ENCODE measurements around the gene EIF4G2. TPM values are rescaled to one million over a fixed set of nuclear protein-coding genes. Genes with fewer than 3 reads are reported as not detected.

Gene EIF4G2
- total and polyA plus RNA-seq, 10 of the 15 experiments (the other 5 are each of a cell fraction or from before 2014, with no cell fraction given), result 210 to 1,104 (median 713) TPM

GRCh38 chr11:10808553-10809372 lies at the start of gene EIF4G2 (continued):
- peak; percentile 27; the same call in 1 of the 2 replicates for TF ChIP-seq NFIC (IDR thresholded peaks at IDR 0.05; ENCODE audit: low read depth, low read length)
- TF ChIP-seq TCF7 (IDR thresholded peaks at IDR 0.05; ENCODE audit: borderline replicate concordance), result no peak
- TF ChIP-seq CREM (IDR thresholded peaks at IDR 0.05; ENCODE audit: low read depth), result peak; percentile 47
- TF ChIP-seq NRF1 (conservative IDR thresholded peaks at IDR 0.05; ENCODE audit: low read depth, low read length), result peak; percentile 39
- TF ChIP-seq NR2C1 (IDR thresholded peaks at IDR 0.05), result peak; percentile 82
- peak; percentile 95 for TF ChIP-seq PKNOX1 (IDR thresholded peaks at IDR 0.05)
- peak; percentile 85 for TF ChIP-seq ZBED1 (IDR thresholded peaks at IDR 0.05; ENCODE audit: borderline replicate concordance)
- TF ChIP-seq ASH2L (IDR thresholded peaks at IDR 0.05; ENCODE audit: borderline replicate concordance, low read depth), result peak; percentile 32; the same call in 1 of the 2 replicates
- peak; percentile 91 for TF ChIP-seq TCF12 (IDR thresholded peaks at IDR 0.05; ENCODE audit: low read depth, low read length)
- no peak for TF ChIP-seq IRF4 (IDR thresholded peaks at IDR 0.05; ENCODE audit: low read depth, low read length)
- peak; percentile 87 for TF ChIP-seq PBX3 (IDR thresholded peaks at IDR 0.05; ENCODE audit: insufficient replicate concordance, low read depth, low read length)
- TF ChIP-seq EED (IDR thresholded peaks at IDR 0.05; ENCODE audit: low read depth), result peak; percentile 72; the same call in 1 of the 2 replicates
- no peak for TF ChIP-seq E2F8 (IDR thresholded peaks at IDR 0.05; ENCODE audit: low read depth, partially characterized antibody)
- 0 out of 2 replicates have a peak, but pooled peaks have one; percentile 33 for TF ChIP-seq IRF5 (IDR thresholded peaks at IDR 0.05; ENCODE audit: borderline replicate concordance)
- no peak for TF ChIP-seq BRCA1 (IDR thresholded peaks at IDR 0.05; ENCODE audit: low read depth, low read length)
- no peak for TF ChIP-seq YBX1 (IDR thresholded peaks at IDR 0.05)
- TF ChIP-seq TCF3 (IDR thresholded peaks at IDR 0.05; ENCODE audit: borderline replicate concordance, insufficient read depth, low read depth, low read length), result peak; percentile 96
- peak; percentile 20; the same call in 1 of the 2 replicates for TF ChIP-seq SMC3 (IDR thresholded peaks at IDR 0.05; ENCODE audit: borderline replicate concordance, low read length)
- TF ChIP-seq PAX5 (IDR thresholded peaks at IDR 0.05; ENCODE audit: borderline replicate concordance, low read depth, low read length), result 0 out of 2 replicates have a peak, but pooled peaks have one; percentile 45
- no peak for TF ChIP-seq STAT3 (IDR thresholded peaks at IDR 0.05; ENCODE audit: low read depth, low read length)
- TF ChIP-seq SMAD1 (IDR thresholded peaks at IDR 0.05; ENCODE audit: low read depth, partially characterized antibody), result peak; percentile 97
- TF ChIP-seq ETV6 (conservative IDR thresholded peaks at IDR 0.05 in 1 of 2, IDR thresholded peaks at IDR 0.05 in 1 of 2; ENCODE audit: borderline replicate concordance in 1 of 2, low read depth in 1 of 2), result no peak

All from GM12878 (cell line).